HEK293 (cell line): ENCODE data around the gene SOX13.

Experiments
- CTCF ChIA-PET: fragments of 350-600 bp; formaldehyde crosslinking; extraction: SDS; loops from one replicate; lab custom pipeline; 2021; ENCODE audit warnings: antibody characterized with exemption; lab: Yijun Ruan, JAX
- POLR2A ChIA-PET: fragments of 300-600 bp; formaldehyde crosslinking; extraction: SDS; loops from one replicate; lab custom pipeline; 2020; ENCODE audit warnings: antibody characterized with exemption, inconsistent platforms; lab: Yijun Ruan, JAX
- H3K27ac ChIP-seq: fragments of 200-500 bp; sonication (Bioruptor generic); 2 replicates; pipeline ENCODE4 v1.5.1; 2014; ENCODE audit warnings: low read depth, low read length, control low read depth, inconsistent platforms; ENCODE audit errors: extremely low read depth
- H3K36me3 ChIP-seq, 2 experiments: fragments of 200-500 bp in 1 of 2; sonication (Bioruptor generic) in 1 of 2; 1 replicate in 1 of 2; 2 replicates in 1 of 2; pipeline ENCODE4 v1.5.1; 2014 to 2017; ENCODE audit warnings: inconsistent platforms in 2 of 2, low read length in 2 of 2; ENCODE audit not compliant: control insufficient read depth in 2 of 2, insufficient read depth in 1 of 2
- H3K4me1 ChIP-seq: fragments of 200-500 bp; sonication (Bioruptor generic); 2 replicates; pipeline ENCODE4 v1.5.1; 2014; ENCODE audit warnings: mild to moderate bottlenecking, low read length, inconsistent platforms; ENCODE audit not compliant: control insufficient read depth, insufficient read depth
- H3K4me3 ChIP-seq: 2 replicates; pipeline ENCODE4 v1.5.1; 2011; ENCODE audit warnings: low read depth, mild to moderate bottlenecking, control low read depth, low read length, moderate library complexity
- H3K9me3 ChIP-seq: fragments of 200-500 bp; sonication (Bioruptor generic); 2 replicates; pipeline ENCODE4 v1.5.1; 2014; ENCODE audit warnings: low read depth, low read length, inconsistent platforms; ENCODE audit not compliant: control insufficient read depth, insufficient read depth
- GLIS1 ChIP-seq: fragments of 450-650 bp; formaldehyde crosslinking; IDR thresholded peaks from 2 replicates; pipeline ENCODE4 v1.5.1; 2016; ENCODE audit warnings: missing biosample characterization, missing genetic modification characterization
- HOXC10 ChIP-seq: sonication (generic); formaldehyde crosslinking; IDR thresholded peaks from 2 replicates; pipeline ENCODE4 v1.8.1; 2023; ENCODE audit warnings: mild to moderate bottlenecking, missing genetic modification reagents
- HOXD13 ChIP-seq: sonication (generic); formaldehyde crosslinking; IDR thresholded peaks from 2 replicates; pipeline ENCODE4 v1.8.0; 2022; ENCODE audit warnings: missing genetic modification reagents, borderline replicate concordance
- SCRT2 ChIP-seq: fragments of 450-650 bp; formaldehyde crosslinking; IDR thresholded peaks from 2 replicates; pipeline ENCODE4 v1.5.1; 2016; ENCODE audit warnings: missing biosample characterization, missing genetic modification characterization
- TCF7L2 ChIP-seq: IDR thresholded peaks from 2 replicates; pipeline ENCODE4 v1.6.1; 2011; ENCODE audit warnings: low read depth, mild to moderate bottlenecking, inconsistent platforms, low read length, moderate library complexity, borderline replicate concordance
- ZNF585B ChIP-seq: fragments of 450-650 bp; formaldehyde crosslinking; IDR thresholded peaks from 2 replicates; pipeline ENCODE4 v1.5.1; 2016; ENCODE audit warnings: missing biosample characterization, missing genetic modification characterization
- ZNF623 ChIP-seq: fragments of 450-650 bp; formaldehyde crosslinking; IDR thresholded peaks from 2 replicates; pipeline ENCODE4 v1.5.1; 2016; ENCODE audit warnings: missing biosample characterization, missing genetic modification characterization
- ZNF670 ChIP-seq: fragments of 450-650 bp; formaldehyde crosslinking; IDR thresholded peaks from 2 replicates; pipeline ENCODE4 v1.5.1; 2016; ENCODE audit warnings: missing biosample characterization, missing genetic modification characterization, low read depth
- ZSCAN16 ChIP-seq: fragments of 450-650 bp; formaldehyde crosslinking; IDR thresholded peaks from 2 replicates; pipeline ENCODE4 v1.5.1; 2016; ENCODE audit warnings: missing biosample characterization, missing genetic modification characterization
- TF ChIP-seq, protein P1 (sequence below): fragments of 450-650 bp; formaldehyde crosslinking; IDR thresholded peaks from 2 replicates; pipeline ENCODE4 v1.5.1; 2016; ENCODE audit warnings: missing biosample characterization, missing genetic modification characterization, borderline replicate concordance

Gene SOX13

DNA sequence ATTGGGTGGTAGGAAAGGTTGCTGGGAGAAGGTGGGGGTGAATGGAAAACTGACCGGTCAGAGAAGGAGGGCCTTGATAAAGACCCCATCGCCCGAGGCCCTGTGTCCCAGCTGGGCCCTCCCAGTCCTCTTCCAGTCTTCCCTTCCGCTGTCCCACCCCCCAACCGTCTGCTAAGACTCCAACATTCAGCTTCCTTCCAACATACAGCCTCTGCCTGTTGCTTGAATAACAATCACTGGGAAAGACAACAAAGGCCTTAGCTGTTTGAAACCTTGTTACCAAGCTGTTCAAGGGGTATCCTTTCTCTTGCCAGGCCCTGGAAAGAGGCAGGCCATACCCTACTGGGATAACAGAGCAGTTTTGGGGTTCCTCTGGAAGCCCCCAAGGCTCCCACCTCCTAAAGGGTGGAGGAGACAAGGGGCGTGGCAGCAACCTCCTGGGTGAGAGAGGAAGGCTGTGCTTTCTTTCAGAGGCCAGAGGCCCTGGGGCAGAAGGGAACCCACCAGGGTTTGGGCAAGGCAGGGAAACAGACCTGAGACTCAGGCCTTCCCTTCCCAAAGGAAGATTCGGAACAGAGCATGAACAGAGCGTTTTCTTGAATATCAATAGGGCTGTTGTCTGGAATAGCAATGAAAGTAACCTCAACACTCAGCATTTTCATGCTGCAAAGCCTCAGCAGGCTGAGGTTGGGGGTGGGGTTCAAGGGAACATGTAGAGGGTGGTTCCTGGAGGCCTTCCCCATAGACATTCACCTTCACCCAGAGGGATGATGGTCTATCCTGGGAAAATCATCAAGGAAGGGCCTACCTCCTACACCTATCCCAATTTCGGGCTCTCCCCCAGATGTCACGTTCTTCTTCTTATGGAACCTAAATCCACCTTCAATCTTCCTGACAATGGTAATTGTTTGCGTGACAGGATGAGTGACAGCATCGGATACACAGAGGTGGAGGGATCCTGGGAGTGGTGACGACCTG lies 74.8 kb downstream of the SOX13 start:
- Histone ChIP-seq H3K36me3 (peaks cover 0 to 12% of the 10 kb centered on the region in 2 experiments; a peak in 1 of 3 replicates), H3K4me1 (peaks cover 3% of the 10 kb centered on the region), H3K4me3 (no peak overlapping the region), H3K27ac (no peak overlapping the region), H3K9me3 (no peaks in the 10 kb centered on the region)
- no peak for TF ChIP-seq HOXD13 (CRISPR knock-in tag)
- no peak for TF ChIP-seq HOXC10 (CRISPR knock-in tag)
- no peak for TF ChIP-seq ZNF670 (tag by site-specific recombination)
- no peak for TF ChIP-seq ZNF623 (tag by site-specific recombination)
- POLR2A ChIA-PET, result no interaction called here
- CTCF ChIA-PET, result interaction anchor here (0.7 to 1.5 kb wide), 2 partner anchors 11 to 15 kb away, joined by 4 to 6 read pairs; no protein-coding TSS in a partner anchor

DNA sequence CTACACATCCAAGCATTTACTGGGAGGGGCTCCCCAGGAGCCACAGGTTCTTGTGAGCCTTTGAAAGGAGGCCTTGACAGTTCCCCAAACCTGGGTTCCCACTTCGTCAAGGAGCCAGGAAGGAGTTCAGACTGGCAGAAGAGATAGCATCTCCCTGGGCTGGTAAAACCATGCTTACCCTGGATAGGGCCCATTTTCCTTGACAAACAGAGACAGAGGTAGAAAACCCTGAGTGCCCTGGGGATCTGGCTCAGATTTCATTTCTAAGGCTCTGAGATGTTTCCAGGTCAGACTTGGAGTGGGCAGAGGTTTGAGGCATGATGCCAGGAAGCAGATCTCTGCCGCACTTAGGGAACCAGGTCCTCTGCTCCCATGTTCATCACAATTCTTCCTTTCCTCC lies 76.2 kb downstream of the SOX13 start:
- Histone ChIP-seq H3K27ac (no peak overlapping the region), H3K9me3 (no peaks in the 10 kb centered on the region), H3K4me3 (no peak overlapping the region), H3K36me3 (peaks cover 0 to 12% of the 10 kb centered on the region in 2 experiments; a peak in 1 of 3 replicates)
- ChIA-PET CTCF (interaction anchor here (0.6 to 2.9 kb wide), 4 partner anchors 13 to 644 kb away, joined by 3 to 9 read pairs (median 4); no protein-coding TSS in a partner anchor), POLR2A (no interaction called here)
- TF ChIP-seq, protein P1, sequence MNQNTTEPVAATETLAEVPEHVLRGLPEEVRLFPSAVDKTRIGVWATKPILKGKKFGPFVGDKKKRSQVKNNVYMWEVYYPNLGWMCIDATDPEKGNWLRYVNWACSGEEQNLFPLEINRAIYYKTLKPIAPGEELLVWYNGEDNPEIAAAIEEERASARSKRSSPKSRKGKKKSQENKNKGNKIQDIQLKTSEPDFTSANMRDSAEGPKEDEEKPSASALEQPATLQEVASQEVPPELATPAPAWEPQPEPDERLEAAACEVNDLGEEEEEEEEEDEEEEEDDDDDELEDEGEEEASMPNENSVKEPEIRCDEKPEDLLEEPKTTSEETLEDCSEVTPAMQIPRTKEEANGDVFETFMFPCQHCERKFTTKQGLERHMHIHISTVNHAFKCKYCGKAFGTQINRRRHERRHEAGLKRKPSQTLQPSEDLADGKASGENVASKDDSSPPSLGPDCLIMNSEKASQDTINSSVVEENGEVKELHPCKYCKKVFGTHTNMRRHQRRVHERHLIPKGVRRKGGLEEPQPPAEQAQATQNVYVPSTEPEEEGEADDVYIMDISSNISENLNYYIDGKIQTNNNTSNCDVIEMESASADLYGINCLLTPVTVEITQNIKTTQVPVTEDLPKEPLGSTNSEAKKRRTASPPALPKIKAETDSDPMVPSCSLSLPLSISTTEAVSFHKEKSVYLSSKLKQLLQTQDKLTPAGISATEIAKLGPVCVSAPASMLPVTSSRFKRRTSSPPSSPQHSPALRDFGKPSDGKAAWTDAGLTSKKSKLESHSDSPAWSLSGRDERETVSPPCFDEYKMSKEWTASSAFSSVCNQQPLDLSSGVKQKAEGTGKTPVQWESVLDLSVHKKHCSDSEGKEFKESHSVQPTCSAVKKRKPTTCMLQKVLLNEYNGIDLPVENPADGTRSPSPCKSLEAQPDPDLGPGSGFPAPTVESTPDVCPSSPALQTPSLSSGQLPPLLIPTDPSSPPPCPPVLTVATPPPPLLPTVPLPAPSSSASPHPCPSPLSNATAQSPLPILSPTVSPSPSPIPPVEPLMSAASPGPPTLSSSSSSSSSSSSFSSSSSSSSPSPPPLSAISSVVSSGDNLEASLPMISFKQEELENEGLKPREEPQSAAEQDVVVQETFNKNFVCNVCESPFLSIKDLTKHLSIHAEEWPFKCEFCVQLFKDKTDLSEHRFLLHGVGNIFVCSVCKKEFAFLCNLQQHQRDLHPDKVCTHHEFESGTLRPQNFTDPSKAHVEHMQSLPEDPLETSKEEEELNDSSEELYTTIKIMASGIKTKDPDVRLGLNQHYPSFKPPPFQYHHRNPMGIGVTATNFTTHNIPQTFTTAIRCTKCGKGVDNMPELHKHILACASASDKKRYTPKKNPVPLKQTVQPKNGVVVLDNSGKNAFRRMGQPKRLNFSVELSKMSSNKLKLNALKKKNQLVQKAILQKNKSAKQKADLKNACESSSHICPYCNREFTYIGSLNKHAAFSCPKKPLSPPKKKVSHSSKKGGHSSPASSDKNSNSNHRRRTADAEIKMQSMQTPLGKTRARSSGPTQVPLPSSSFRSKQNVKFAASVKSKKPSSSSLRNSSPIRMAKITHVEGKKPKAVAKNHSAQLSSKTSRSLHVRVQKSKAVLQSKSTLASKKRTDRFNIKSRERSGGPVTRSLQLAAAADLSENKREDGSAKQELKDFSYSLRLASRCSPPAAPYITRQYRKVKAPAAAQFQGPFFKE, result no peak
- no peak for TF ChIP-seq TCF7L2
- 0 out of 2 replicates have a peak, but pooled peaks have one; percentile 12 for TF ChIP-seq SCRT2 (tag by site-specific recombination)
- TF ChIP-seq GLIS1 (tag by site-specific recombination), result no peak
- no peak for TF ChIP-seq ZNF585B (tag by site-specific recombination)
- TF ChIP-seq, all 188 proteins: peak for 1
- peaks cover 3% of the 10 kb centered on the region for H3K4me1 ChIP-seq

DNA sequence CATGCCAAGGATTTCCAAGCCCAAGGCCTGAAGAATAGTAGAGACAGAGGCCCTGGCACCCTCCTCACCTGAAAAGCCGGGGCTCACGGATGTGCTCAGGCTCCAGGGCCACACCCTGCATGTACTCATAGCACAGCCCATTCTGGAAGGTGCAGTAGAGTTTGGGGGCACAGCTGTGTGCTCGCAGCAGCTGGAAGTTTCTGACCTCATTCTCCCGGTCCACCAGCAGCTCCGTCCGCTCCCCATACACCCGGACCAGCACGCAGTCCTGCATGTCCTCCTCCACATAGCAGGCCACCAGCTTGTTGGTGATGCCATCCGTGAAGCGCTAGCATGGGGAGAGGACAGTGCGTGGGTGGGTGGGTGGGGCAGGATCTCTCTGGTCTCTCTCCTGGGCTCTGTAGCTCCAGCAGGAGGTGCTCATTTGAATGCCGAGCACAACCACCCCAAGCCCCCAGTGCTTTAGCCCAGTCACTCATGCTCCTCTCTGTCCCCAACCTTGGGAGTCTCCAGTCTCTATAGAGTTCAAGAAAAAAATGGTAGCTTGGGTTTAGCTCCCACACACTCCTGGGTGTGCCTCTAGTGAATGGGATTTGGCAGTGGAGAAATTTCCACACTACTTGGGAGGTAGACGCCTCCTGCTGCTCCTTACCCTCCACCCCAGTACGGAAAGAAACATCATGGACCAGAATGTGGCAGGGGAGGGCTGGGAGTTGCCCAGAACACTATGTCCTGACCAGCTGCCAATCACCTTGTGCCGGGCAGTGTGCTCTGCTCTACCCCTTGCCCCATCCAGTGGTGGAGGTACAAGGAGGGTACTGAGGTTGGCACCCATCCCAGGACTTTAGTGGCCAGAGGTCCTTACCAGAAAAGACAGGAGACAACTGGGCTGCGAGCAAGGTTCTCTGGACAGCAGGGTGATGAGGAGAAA lies 77.0 kb downstream of the SOX13 start:
- H3K27ac ChIP-seq, result no peak overlapping the region
- no peaks in the 10 kb centered on the region for H3K9me3 ChIP-seq
- H3K36me3 ChIP-seq, result peaks cover 0 to 12% of the 10 kb centered on the region in 2 experiments; a peak in 1 of 3 replicates
- POLR2A ChIA-PET, result interaction anchor here (1.0 kb wide), 1 partner anchor 12 kb away, joined by 4 read pairs; no protein-coding TSS in a partner anchor
- peaks cover 3% of the 10 kb centered on the region for H3K4me1 ChIP-seq
- TF ChIP-seq GLIS1 (tag by site-specific recombination) (peak; percentile 44), ZSCAN16 (no peak)
- CTCF ChIA-PET, result interaction anchor here (0.6 to 2.9 kb wide), 5 partner anchors 13 to 351 kb away, joined by 3 to 9 read pairs (median 5); no protein-coding TSS in a partner anchor
- no peak overlapping the region for H3K4me3 ChIP-seq
